Neural crest cell (in vitro differentiated cells): ENCODE results near the gene MGAT1. TPM values are rescaled to one million over a fixed set of nuclear protein-coding genes. Genes with fewer than 3 reads are reported as not detected.
"Not testable (repeated sequence)": the region's sequence is repeated elsewhere in the genome, so short reads cannot be mapped to it uniquely, and the experiment has no call there.

Experiments used
- DNase-seq: peaks from one replicate; pipeline ENCODE4 v3.0.0; 2021; ENCODE audit warnings: low read depth, mixed read lengths, low spot score
- H3K27ac Mint-ChIP-seq: one replicate; pipeline ENCODE4 v1.8.0; 2021; ENCODE audit warnings: mild to moderate bottlenecking, mixed read lengths; ENCODE audit not compliant: unreplicated experiment
- H3K27me3 Mint-ChIP-seq: 2 replicates; pipeline ENCODE4 v1.8.0; 2021; ENCODE audit warnings: low read depth, mild to moderate bottlenecking, mixed read lengths
- H3K36me3 Mint-ChIP-seq: 2 replicates; pipeline ENCODE4 v1.8.0; 2021; ENCODE audit warnings: low read depth, mild to moderate bottlenecking, mixed read lengths
- H3K4me1 Mint-ChIP-seq: 2 replicates; pipeline ENCODE4 v1.8.0; 2021; ENCODE audit warnings: mixed read lengths
- H3K4me3 Mint-ChIP-seq: one replicate; pipeline ENCODE4 v1.8.0; 2021; ENCODE audit warnings: mild to moderate bottlenecking, mixed read lengths
- H3K9me3 Mint-ChIP-seq: 2 replicates; pipeline ENCODE4 v1.8.0; 2021; ENCODE audit warnings: mixed read lengths
- CTCF ChIP-seq: fragments of 200-600 bp; sonication (generic); conservative IDR thresholded peaks from 2 replicates; pipeline ENCODE4 v1.5.0; 2021; ENCODE audit warnings: antibody characterized with exemption, mild to moderate bottlenecking
- total RNA-seq: library from RNA; stranded (reverse); gene quantifications from 2 replicates; pipeline ENCODE4 v1.2.1, GENCODE V29; 2021

MGAT1 gene
- total RNA-seq, 1 donor from 2014 or later, result 57.1 TPM

- Mint-ChIP-seq H3K4me1 (peaks cover 16% of the 10 kb centered on the region), H3K9me3 (no peaks in the 10 kb centered on the region), H3K4me3 (no peak overlapping the region), H3K27ac (no peak overlapping the region), H3K27me3 (no peaks in the 10 kb centered on the region), H3K36me3 (no peaks in the 10 kb centered on the region)
- TF ChIP-seq CTCF, result no peak
- no peak for DNase-seq
Measured at GRCh38 chr5:180791611-180792213, 10.9 kb downstream of the MGAT1 start.

DNA sequence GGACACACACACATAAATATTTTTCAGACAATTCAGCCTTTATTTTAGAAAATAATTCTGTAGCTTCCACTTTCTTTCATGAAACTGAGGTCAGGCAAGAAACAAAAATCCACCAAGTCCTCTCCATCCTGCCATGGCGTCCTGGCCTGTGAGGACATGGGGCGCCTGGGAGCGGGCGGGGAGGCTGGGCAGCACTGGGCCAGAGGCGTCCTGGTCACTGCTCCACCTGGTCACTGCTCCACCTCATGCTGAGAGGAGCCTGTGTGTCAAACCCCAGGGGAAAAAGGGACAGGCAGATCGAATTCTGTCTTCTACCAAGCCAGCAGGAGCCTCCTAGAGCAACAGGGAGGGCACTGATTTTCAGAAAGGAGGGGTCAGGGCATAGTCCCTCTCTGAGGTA lies 12.1 kb downstream of the MGAT1 start:
- Mint-ChIP-seq H3K4me3 (no peak overlapping the region), H3K36me3 (no peaks in the 10 kb centered on the region)

GRCh38 chr5:180790020-180790419 lies 12.6 kb downstream of the MGAT1 start:
- Mint-ChIP-seq H3K9me3 (no peaks in the 10 kb centered on the region), H3K4me1 (peaks cover 28% of the 10 kb centered on the region), H3K27me3 (no peaks in the 10 kb centered on the region), H3K27ac (no peak overlapping the region), H3K36me3 (no peaks in the 10 kb centered on the region), H3K4me3 (no peak overlapping the region)
- DNase-seq, result no peak
- peak; percentile 18 for TF ChIP-seq CTCF

More for the DNA sequence above, 12.1 kb downstream of the MGAT1 start:
- no peaks in the 10 kb centered on the region for H3K9me3 Mint-ChIP-seq
- no peak for TF ChIP-seq CTCF
- no peaks in the 10 kb centered on the region for H3K27me3 Mint-ChIP-seq
- no peak for DNase-seq
- H3K27ac Mint-ChIP-seq, result no peak overlapping the region
- H3K4me1 Mint-ChIP-seq, result peaks cover 23% of the 10 kb centered on the region

DNA sequence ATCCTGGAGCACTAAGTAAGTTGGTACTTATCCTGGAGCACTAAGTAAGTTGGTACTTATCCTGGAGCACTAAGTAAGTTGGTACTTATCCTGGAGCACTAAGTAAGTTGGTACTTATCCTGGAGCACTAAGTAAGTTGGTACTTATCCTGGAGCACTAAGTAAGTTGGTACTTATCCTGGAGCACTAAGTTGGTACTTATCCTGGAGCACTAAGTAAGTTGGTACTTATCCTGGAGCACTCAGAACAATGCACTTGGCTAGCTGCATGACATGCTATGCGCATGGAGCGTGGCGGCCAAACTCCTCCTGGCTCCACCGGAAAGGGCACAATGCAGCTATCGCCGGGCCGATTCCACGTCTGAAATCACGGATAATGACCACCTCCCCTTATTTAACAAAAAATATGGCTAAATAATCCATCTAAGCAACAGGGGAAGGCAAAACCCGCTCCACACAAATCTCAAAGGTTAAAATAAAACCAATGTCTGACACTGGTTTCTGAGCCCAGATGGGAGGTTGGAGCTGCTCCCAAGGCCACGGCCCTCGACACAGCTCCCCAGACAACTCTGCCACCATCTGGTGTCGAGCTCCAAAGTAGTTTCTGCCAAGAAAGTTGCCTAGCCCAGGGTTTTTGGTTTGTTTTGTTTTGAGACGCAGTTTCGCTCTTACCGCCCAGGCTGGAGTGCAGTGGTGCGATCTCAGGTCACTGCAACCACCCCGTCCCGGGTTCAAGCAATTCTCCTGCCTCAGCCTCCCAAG lies 13.8 kb downstream of the MGAT1 start:
- not testable (repeated sequence) for H3K4me3 Mint-ChIP-seq, H3K36me3 Mint-ChIP-seq, H3K27me3 Mint-ChIP-seq, H3K9me3 Mint-ChIP-seq, DNase-seq, H3K27ac Mint-ChIP-seq
- H3K4me1 Mint-ChIP-seq, result peaks cover 34% of the 10 kb centered on the region

GRCh38 chr5:180787711-180788431 lies 14.7 kb downstream of the MGAT1 start:
- Mint-ChIP-seq H3K9me3 (no peaks in the 10 kb centered on the region), H3K4me1 (peaks cover 34% of the 10 kb centered on the region), H3K27ac (peak overlapping the region; percentile 98), H3K4me3 (no peak overlapping the region), H3K27me3 (no peaks in the 10 kb centered on the region), H3K36me3 (no peaks in the 10 kb centered on the region)
- TF ChIP-seq CTCF, result no peak
- no peak for DNase-seq
